ENCODE measurements around the gene ERVW-1. TPM values are rescaled to one million over a fixed set of nuclear protein-coding genes. Genes with fewer than 3 reads are reported as not detected.
"Not testable (repeated sequence)": the region's sequence is repeated elsewhere in the genome, so short reads cannot be mapped to it uniquely, and the experiment has no call there.

ERVW-1 gene
- total RNA-seq, 1 experiment from 2014 or later: not detected

- DNase-seq (ENCODE audit: low spot score): not testable (repeated sequence)
These were observed 9.2 kb downstream of the ERVW-1 start for GRCh38 chr7:92468589-92468988.

GRCh38 chr7:92466682-92467081 is 11.1 kb downstream of the ERVW-1 start:
- DNase-seq (ENCODE audit: low spot score): no peak

GRCh38 chr7:92464515-92464914 is 13.2 kb downstream of the ERVW-1 start:
- no peak for DNase-seq (ENCODE audit: low spot score)

- DNase-seq (ENCODE audit: low spot score): no peak
These were observed 15.2 kb downstream of the ERVW-1 start for GRCh38 chr7:92462560-92462959.

- peak; percentile 36 for DNase-seq (ENCODE audit: low spot score)
These were observed 16.4 kb downstream of the ERVW-1 start for GRCh38 chr7:92461027-92462003.

GRCh38 chr7:92460510-92460909 is 17.2 kb downstream of the ERVW-1 start:
- DNase-seq (ENCODE audit: low spot score): no peak

GRCh38 chr7:92460109-92460508 is 17.6 kb downstream of the ERVW-1 start:
- DNase-seq (ENCODE audit: low spot score): no peak

- no peak for DNase-seq (ENCODE audit: low spot score)
These were observed 21.5 kb downstream of the ERVW-1 start for GRCh38 chr7:92456236-92456635.

- DNase-seq (ENCODE audit: low spot score): no peak
These were observed 26.1 kb downstream of the ERVW-1 start for GRCh38 chr7:92451645-92452044.

- peak; percentile 60 for DNase-seq (ENCODE audit: low spot score)
These were observed 29.5 kb downstream of the ERVW-1 start for GRCh38 chr7:92448205-92448747.

- DNase-seq (ENCODE audit: low spot score): peak; percentile 90
These were observed 30.2 kb downstream of the ERVW-1 start, which contains the start of gene GATAD1 for GRCh38 chr7:92447345-92448204. Gene GATAD1 (plus strand): TSS chr7:92447482. CDS start chr7:92447730, 248 bp downstream.

- no peak for DNase-seq (ENCODE audit: low spot score)
These were observed 30.8 kb downstream of the ERVW-1 start for GRCh38 chr7:92446869-92447344.

GRCh38 chr7:92442720-92443119 is 35.0 kb downstream of the ERVW-1 start:
- not testable (repeated sequence) for DNase-seq (ENCODE audit: low spot score)

- no peak for DNase-seq (ENCODE audit: low spot score)
These were observed 39.7 kb downstream of the ERVW-1 start for GRCh38 chr7:92437956-92438491.

- no peak for DNase-seq (ENCODE audit: low spot score)
These were observed 40.9 kb downstream of the ERVW-1 start for GRCh38 chr7:92436612-92437445.

GRCh38 chr7:92435542-92435941 is 42.2 kb downstream of the ERVW-1 start:
- DNase-seq (ENCODE audit: low spot score): no peak

GRCh38 chr7:92433019-92433418 is 44.7 kb downstream of the ERVW-1 start:
- DNase-seq (ENCODE audit: low spot score): no peak

GRCh38 chr7:92432299-92432946 is 45.3 kb downstream of the ERVW-1 start:
- DNase-seq (ENCODE audit: low spot score): no peak

GRCh38 chr7:92427193-92427592 is 50.6 kb downstream of the ERVW-1 start:
- DNase-seq (ENCODE audit: low spot score): no peak

GRCh38 chr7:92425311-92425947 is 52.3 kb downstream of the ERVW-1 start:
- DNase-seq (ENCODE audit: low spot score): no peak
